GM06990 (cell line): ENCODE measurements around the gene DLG2.

Experiments
- DNase-seq: peaks from one replicate; pipeline ENCODE4 v3.0.0-alpha.2; 2011; ENCODE audit not compliant: insufficient read length; ENCODE audit errors: extremely low read depth
- H3K27me3 ChIP-seq: replicated peaks from 2 replicates; pipeline ENCODE4 v1.6.0; 2011; ENCODE audit warnings: low read length; ENCODE audit not compliant: control insufficient read depth, insufficient read depth
- H3K36me3 ChIP-seq: 2 replicates; pipeline ENCODE4 v1.5.1; 2011; ENCODE audit warnings: low read length; ENCODE audit not compliant: control insufficient read depth, insufficient read depth
- H3K4me3 ChIP-seq: replicated peaks from 2 replicates; pipeline ENCODE4 v1.5.1; 2011; ENCODE audit warnings: low read depth, mild to moderate bottlenecking, control low read depth, low read length
- TF ChIP-seq, protein P1 (sequence below): IDR thresholded peaks from 2 replicates; pipeline ENCODE4 v1.5.1; 2011; ENCODE audit warnings: low read length, control low read depth, mild to moderate bottlenecking, inconsistent platforms; ENCODE audit not compliant: insufficient read depth, poor library complexity, severe bottlenecking

DLG2 gene

DNA sequence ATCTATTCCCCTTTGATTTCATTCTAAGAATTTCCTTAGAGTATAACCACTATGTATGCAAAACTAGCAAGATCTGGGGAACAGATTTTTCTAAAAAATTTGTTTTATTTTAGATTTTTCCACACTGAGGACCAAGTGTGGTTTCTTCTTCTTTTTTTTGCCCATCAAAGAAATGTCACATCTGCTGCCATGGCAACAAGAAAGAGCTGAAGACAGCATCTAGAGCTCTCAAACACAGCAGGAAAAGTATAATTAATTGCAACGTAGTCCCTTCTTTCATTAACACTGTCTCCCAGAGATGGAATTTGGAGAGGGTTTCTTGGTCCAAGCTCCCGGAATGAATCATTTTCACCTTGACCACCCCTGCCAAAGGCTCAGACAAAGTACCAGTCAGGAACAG lies 2084.3 kb downstream of the DLG2 start:
- no peaks in the 10 kb centered on the region for H3K27me3 ChIP-seq
- H3K36me3 ChIP-seq: no peaks in the 10 kb centered on the region
- no peak for DNase-seq
- TF ChIP-seq, protein P1, sequence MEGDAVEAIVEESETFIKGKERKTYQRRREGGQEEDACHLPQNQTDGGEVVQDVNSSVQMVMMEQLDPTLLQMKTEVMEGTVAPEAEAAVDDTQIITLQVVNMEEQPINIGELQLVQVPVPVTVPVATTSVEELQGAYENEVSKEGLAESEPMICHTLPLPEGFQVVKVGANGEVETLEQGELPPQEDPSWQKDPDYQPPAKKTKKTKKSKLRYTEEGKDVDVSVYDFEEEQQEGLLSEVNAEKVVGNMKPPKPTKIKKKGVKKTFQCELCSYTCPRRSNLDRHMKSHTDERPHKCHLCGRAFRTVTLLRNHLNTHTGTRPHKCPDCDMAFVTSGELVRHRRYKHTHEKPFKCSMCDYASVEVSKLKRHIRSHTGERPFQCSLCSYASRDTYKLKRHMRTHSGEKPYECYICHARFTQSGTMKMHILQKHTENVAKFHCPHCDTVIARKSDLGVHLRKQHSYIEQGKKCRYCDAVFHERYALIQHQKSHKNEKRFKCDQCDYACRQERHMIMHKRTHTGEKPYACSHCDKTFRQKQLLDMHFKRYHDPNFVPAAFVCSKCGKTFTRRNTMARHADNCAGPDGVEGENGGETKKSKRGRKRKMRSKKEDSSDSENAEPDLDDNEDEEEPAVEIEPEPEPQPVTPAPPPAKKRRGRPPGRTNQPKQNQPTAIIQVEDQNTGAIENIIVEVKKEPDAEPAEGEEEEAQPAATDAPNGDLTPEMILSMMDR: no peak
- H3K4me3 ChIP-seq: no peak overlapping the region

DNA sequence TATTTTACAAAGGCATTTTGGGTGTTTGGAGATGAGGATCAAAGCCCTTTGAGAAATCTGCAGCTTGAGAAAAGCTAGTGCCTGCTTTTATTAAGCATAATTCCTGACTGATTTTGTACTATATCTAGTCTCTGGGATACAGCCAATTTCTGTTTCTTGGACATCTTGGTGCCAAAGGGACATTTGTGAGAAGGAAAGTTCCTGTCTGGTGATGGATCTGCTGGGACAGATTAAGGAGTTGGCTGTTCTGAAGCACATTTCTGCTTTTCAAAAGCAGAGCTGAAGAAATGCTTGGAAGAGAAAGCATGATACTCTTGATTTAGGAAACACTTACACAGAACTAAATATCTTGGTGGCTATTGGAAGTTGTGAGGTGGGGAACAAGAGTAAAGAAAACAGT lies 2086.4 kb downstream of the DLG2 start:
- TF ChIP-seq, protein P1: no peak
- H3K27me3 ChIP-seq: no peaks in the 10 kb centered on the region
- H3K36me3 ChIP-seq: no peaks in the 10 kb centered on the region
- H3K4me3 ChIP-seq: no peak overlapping the region
- DNase-seq: no peak

DNA sequence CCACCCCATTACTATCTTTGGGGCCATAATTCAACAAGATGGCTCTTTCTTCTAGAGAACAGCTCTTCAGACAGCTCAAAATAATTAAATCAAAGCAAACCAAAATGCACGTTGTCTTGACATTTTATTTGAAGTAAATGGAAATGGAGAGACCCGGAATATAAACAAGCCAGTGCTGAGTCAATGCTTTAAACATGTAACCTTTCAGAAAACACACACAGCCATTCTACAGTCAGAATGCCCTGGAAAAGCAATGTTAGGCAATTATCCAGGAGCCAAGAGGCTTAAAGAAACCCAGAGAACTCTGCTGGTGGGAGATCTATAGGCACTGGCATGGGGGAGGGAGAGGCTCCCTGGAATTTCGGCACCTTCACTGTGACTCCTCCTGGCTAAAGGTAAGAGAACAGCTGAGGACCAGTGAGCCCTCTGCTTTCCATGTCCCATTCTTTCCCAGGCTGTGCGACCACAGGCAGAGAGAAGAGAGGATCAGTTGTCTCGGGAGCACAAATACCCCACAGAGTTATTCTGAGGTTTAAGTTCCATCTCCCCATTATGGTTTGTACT lies 2086.9 kb downstream of the DLG2 start:
- TF ChIP-seq, protein P1: no peak
- no peak for DNase-seq
- H3K36me3 ChIP-seq: no peaks in the 10 kb centered on the region
- H3K27me3 ChIP-seq: no peaks in the 10 kb centered on the region
- no peak overlapping the region for H3K4me3 ChIP-seq

DNA sequence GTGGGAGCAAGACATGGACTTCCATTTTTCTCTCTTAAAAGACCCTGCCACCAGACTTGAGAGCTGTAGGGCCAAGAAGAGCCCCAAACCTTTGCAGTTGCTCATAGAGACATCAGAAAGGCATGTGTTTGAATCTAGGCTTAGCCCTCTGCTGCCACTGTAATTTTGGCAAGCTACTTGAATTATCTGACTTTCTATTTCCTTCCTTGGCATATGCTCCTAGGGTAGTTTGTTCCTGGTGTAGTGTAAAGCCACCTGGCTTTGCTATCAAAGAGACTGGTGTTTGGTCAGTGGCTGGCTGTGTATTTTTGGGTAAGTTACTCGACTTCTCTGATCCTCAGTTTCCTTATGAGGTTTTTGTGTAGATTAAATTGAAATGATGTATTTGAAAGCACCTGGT lies 2088.9 kb downstream of the DLG2 start:
- TF ChIP-seq, protein P1: no peak
- H3K27me3 ChIP-seq: no peaks in the 10 kb centered on the region
- DNase-seq: no peak
- H3K36me3 ChIP-seq: no peaks in the 10 kb centered on the region
- no peak overlapping the region for H3K4me3 ChIP-seq

DNA sequence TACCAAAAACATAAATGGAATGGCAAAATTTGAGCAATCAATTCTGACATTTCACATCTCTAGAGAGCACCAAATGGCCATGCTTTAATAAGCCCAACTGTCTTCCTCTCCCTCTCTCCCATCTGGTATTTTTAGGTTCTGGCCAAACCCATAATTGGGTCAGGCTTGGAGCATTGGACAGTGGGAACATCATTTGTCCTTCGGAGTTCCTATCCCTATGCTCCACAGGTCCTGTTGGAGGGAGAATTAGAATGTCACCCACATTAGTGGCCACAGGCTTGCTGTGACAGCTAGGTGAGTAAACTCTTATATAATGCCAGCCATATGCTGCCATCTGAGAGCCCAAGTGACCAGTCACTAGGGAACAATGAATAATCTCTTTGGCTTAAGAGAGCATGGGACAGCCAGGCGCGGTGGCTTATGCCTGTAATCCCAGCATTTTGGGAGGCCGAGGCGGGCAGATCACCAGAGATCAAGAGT lies 2090.0 kb downstream of the DLG2 start:
- DNase-seq: no peak
- TF ChIP-seq, protein P1: no peak
- Histone ChIP-seq H3K27me3 (no peaks in the 10 kb centered on the region), H3K4me3 (no peak overlapping the region), H3K36me3 (no peaks in the 10 kb centered on the region)

DNA sequence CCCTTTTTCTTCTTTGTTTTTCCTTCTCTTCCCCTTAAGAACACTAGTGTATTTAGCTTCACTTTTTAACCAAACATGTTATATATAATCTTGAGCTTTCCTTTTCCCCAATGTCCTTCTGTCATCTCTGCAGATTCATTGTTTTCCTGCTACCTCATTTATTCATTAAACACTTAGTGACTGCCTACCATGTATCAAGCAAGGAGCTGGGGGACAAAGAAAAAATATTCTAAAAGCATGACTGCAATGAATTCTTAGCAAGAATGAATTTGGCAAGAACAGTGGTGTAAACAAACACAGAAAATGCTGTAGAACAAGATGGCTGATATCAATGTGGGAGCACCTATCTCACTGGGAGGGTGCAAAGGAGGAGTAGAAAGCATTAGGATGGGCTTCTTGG lies 2094.0 kb downstream of the DLG2 start:
- H3K27me3 ChIP-seq: no peaks in the 10 kb centered on the region
- TF ChIP-seq, protein P1: no peak
- no peak for DNase-seq
- H3K36me3 ChIP-seq: no peaks in the 10 kb centered on the region
- no peak overlapping the region for H3K4me3 ChIP-seq
